Left ventricle myocardium superior (tissue), 1 donor: Measurements from ENCODE around the gene NIPSNAP3A. TPM values are rescaled to one million over a fixed set of nuclear protein-coding genes. Genes with fewer than 3 reads are reported as not detected.

Experiments used
- ATAC-seq: fragments of 200-7000 bp; cut with Tn5 transposase; one replicate; pipeline ENCODE4 v1.9.1; 2020; ENCODE audit warnings: mild to moderate bottlenecking, moderate library complexity
- DNase-seq: peaks from one replicate; pipeline ENCODE4 v3.0.0-alpha.2; 2020
- intact Hi-C: fragments of 100-400 bp; cut with micrococcal nuclease; formaldehyde crosslinking; loops from one replicate; pipeline ENCODE4 v1.11.0; 2022
- total RNA-seq: library from RNA; stranded (reverse); fragmentation: NEBNext Ultra II Directional; extraction: Animal tissue kit (Norgen Biotek cat#: 25700); gene quantifications from one replicate; pipeline ENCODE4 v1.2.1, GENCODE V29; 2021
- donor health status: DM: no; HTN: yes; CAD: no; lungs with severe emphysema.

Gene NIPSNAP3A
- total RNA-seq, 1 donor from 2014 or later: 17.3 TPM

DNA sequence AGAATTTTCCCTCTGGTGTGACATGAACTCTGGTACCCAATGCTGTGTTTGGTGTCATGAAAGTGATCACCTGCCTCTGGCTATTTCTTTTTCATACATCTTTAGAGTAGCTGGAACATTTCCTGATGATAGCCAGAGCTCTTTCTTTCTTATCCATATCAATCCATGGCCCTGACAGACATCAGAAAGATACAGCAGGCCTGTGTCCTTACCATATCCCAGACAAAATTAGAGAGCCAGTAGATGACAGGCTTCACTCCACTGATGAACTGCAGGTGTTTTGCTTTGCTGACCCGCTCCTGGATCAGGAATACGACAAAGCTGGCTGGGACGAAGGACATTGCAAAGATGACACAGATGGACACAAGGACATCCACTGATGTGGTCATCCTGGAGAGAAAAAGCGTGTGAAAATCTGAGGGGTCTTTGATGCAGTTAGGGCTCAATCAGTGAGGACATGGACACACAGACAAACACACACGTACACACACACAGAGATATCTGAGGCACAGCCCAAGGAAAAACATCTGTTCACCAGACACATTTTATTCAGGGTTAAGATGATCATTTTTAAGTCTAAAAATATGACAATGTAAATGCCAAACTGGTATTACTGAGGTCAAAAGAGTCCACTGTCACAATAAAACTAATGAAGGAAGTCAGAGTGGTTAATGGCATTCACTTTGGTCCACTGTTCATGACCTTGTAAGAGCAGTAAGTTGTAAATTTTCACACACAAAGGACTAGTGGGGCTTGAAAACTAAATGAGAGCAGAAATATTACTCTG lies 50.9 kb downstream of the NIPSNAP3A start:
- ATAC-seq (no peak), DNase-seq (no peak)
- intact Hi-C loops: no loop called here

- ATAC-seq (no peak), DNase-seq (no peak)
- intact Hi-C loops: no loop called here
Observed at GRCh38 chr9:104800068-104800785, 52.7 kb downstream of the NIPSNAP3A start.

GRCh38 chr9:104802110-104802509 lies 54.6 kb downstream of the NIPSNAP3A start:
- intact Hi-C loops: no loop called here

DNA sequence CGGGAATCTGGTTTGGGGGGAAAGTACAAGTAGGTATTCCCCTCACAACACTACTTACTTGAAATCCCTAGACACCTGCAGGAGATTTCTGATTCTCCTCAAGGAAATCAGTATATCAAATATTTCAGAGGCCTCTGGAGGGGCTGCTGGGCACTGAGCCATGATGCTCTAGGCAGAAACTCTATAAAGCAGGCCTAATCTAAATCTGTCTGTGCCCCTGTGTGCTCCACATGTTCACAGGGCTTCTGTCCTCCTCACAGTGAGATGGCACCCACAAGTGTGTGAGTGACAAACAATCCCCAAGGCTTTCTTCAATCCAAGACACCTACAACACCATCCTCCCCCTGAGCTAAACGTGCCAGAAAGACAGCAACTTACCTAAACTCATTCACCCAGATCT lies 55.4 kb downstream of the NIPSNAP3A start:
- intact Hi-C loops: no loop called here
- ATAC-seq (no peak), DNase-seq (no peak)

More at GRCh38 chr9:104802110-104802509, 54.6 kb downstream of the NIPSNAP3A start:
- DNase-seq: no peak
- ATAC-seq: peak; percentile 72

GRCh38 chr9:104805441-104805840 lies 58.0 kb downstream of the NIPSNAP3A start:
- DNase-seq: no peak
- intact Hi-C loops: no loop called here
- no peak for ATAC-seq

DNA sequence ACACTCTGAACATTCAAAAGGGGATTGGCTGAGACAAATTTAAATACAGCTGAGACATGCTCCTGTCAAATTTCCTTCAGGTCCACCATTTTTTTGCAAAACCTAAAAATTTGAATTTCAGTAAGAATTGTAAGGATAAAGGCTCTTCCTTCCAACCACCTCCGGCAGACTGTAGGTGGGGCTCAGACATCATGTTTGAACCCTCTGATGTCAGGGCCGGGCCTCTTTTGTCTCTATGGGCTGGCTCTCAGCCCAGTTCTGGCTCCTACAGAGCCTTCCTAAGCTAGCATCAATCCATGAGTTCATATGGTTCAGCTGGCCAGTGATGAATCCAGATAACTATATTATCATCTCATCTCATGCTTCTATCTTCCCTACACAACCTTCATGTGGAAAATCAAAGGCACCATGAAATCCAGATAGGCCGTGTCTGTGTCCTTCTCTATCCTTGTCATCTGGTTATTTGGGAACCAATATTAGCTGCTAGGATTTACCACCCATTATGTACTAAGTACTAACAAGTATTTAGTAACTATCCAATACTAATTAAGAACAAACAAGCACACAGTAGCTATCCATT lies 60.6 kb downstream of the NIPSNAP3A start:
- intact Hi-C loops: no loop called here
- DNase-seq (no peak), ATAC-seq (peak; percentile 68)

Other genes starting within 250 kb of the NIPSNAP3A start
- not detected for gene OR13F1, start 243.4 kb upstream of the NIPSNAP3A start, total RNA-seq
- gene OR13C4, start 220.5 kb upstream of the NIPSNAP3A start, total RNA-seq: not detected
- gene OR13C3, start 210.8 kb upstream of the NIPSNAP3A start, total RNA-seq: not detected
- gene OR13C8, start 178.5 kb upstream of the NIPSNAP3A start, total RNA-seq: not detected
- not detected for gene OR13C5, start 148.3 kb upstream of the NIPSNAP3A start, total RNA-seq
- not detected for gene OR13C2, start 142.1 kb upstream of the NIPSNAP3A start, total RNA-seq
- not detected for gene OR13C9, start 129.5 kb upstream of the NIPSNAP3A start, total RNA-seq
- not detected for gene OR13D1, start 53.2 kb upstream of the NIPSNAP3A start, total RNA-seq
- 35.2 TPM for gene NIPSNAP3B, start 16.4 kb downstream of the NIPSNAP3A start, total RNA-seq
- 13.0 TPM for gene ABCA1, start 180.5 kb downstream of the NIPSNAP3A start, total RNA-seq